Measurements from ENCODE around the gene SMIM8. TPM values are rescaled to one million over a fixed set of nuclear protein-coding genes. Genes with fewer than 3 reads are reported as not detected.

The SMIM8 gene
- total RNA-seq, 2 experiments from 2014 or later, result 8.1 to 8.6 TPM

DNA sequence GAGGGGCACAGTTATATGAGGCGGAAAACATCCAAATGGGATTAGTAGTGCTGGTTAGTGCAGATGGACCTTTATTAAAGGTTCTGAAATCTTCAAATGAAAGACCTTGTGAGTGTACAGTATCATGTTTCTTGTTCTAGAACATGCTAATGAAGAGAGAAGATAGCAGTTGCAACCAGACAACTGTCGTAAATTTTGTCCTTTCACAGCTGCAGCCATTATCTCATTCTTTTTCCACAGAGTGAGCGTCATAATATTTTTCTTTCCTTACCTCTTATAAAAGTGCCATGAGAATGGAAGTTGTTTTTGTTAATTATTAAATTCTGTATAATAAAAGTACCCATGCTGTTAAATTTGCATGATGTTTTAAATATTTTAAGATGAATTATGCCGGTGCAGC lies 17.8 kb downstream of the SMIM8 start:
- ChIA-PET POLR2A (no interaction called here), CTCF (no interaction called here)
- no peaks in the 10 kb centered on the region for H3K27me3 Mint-ChIP-seq (ENCODE audit: low read depth)
- no peak overlapping the region for H3K4me3 Mint-ChIP-seq
- ATAC-seq (no peak), DNase-seq (no peak)
- H3K27ac Mint-ChIP-seq, result no peak overlapping the region
- H3K36me3 Mint-ChIP-seq (ENCODE audit: low read depth), result peaks cover 3% of the 10 kb centered on the region
- H3K9me3 Mint-ChIP-seq (ENCODE audit: insufficient read depth), result no peaks in the 10 kb centered on the region
- H3K4me1 Mint-ChIP-seq (ENCODE audit: low read depth), result no peaks in the 10 kb centered on the region

DNA sequence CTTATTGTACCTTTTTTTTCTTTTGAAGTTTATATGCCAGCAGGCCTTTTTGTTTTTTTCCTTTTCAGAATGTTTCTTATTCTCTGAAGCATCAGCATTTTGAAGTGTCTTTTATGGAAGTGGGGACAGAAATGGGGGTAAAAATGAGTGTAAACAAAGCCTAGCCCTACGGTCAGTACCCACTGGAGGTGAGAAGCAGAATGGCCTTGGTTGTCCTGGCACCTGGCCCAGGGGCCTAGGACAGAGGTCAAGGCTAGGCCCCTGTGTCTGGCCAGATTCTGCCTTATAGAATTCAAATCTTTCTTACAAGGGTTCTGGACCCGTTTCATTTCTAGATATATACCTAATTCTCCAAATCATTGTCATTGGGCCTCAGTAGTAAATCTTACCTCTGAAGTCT lies 18.8 kb downstream of the SMIM8 start:
- H3K27me3 Mint-ChIP-seq (ENCODE audit: low read depth), result no peaks in the 10 kb centered on the region
- no peak for DNase-seq
- no peak overlapping the region for H3K4me3 Mint-ChIP-seq
- H3K4me1 Mint-ChIP-seq (ENCODE audit: low read depth), result no peaks in the 10 kb centered on the region
- H3K36me3 Mint-ChIP-seq (ENCODE audit: low read depth), result peaks cover 3% of the 10 kb centered on the region
- no peak overlapping the region for H3K27ac Mint-ChIP-seq
- ATAC-seq, result no peak
- ChIA-PET CTCF (no interaction called here), POLR2A (no interaction called here)
- H3K9me3 Mint-ChIP-seq (ENCODE audit: insufficient read depth), result no peaks in the 10 kb centered on the region

DNA sequence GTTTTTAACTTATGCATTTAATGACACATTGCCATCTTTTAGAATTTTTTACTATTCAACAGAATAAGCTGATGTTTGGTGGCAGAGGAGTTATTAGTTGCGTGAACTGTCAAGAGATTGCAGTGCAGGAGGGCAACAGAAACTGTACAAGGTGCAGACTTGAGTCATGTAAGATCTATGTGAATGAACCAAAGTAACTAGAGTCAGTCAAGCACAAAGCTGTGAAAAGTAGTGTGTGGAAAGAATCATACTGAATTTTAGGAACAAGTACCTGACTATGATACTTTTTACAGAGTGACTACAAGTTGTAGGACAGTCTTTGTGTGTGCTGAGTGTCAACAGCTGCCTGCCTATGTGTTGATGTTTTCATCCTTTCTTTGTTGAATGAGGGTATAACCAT lies 19.5 kb downstream of the SMIM8 start:
- POLR2A ChIA-PET, result no interaction called here
- ATAC-seq (no peak), DNase-seq (no peak)
- Mint-ChIP-seq H3K27me3 (ENCODE audit: low read depth) (no peaks in the 10 kb centered on the region), H3K9me3 (ENCODE audit: insufficient read depth) (no peaks in the 10 kb centered on the region), H3K4me1 (ENCODE audit: low read depth) (no peaks in the 10 kb centered on the region), H3K4me3 (no peak overlapping the region), H3K27ac (no peak overlapping the region), H3K36me3 (ENCODE audit: low read depth) (peaks cover 3% of the 10 kb centered on the region)
- CTCF ChIA-PET, result no interaction called here

DNA sequence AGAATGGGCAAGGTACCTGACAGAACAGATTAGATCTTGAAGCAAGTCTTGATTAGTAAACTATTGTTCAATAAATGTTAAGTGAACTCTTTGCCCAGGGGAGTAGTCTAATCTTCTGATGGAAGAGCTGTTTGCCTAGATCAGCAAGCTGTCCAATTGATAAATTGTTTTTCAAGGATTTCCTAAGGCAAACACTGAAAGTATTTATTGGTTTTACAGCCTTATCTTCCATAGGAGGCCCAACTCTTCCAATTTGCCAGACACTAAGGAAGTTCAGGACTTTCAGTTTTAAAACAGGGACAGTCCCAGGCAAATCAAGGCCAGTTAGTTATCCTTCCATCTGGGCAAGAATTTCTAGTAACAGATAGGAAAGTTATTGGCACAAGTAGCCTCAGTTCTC lies 20.4 kb downstream of the SMIM8 start:
- H3K36me3 Mint-ChIP-seq (ENCODE audit: low read depth), result peaks cover 3% of the 10 kb centered on the region
- H3K27ac Mint-ChIP-seq, result no peak overlapping the region
- no peak overlapping the region for H3K4me3 Mint-ChIP-seq
- no peak for ATAC-seq
- CTCF ChIA-PET, result interaction anchor here (1.0 kb wide), 1 partner anchor 264 kb away, joined by 3 read pairs; no protein-coding TSS in a partner anchor
- no peak for DNase-seq
- H3K4me1 Mint-ChIP-seq (ENCODE audit: low read depth), result no peaks in the 10 kb centered on the region
- no peaks in the 10 kb centered on the region for H3K9me3 Mint-ChIP-seq (ENCODE audit: insufficient read depth)
- no peaks in the 10 kb centered on the region for H3K27me3 Mint-ChIP-seq (ENCODE audit: low read depth)
- POLR2A ChIA-PET, result no interaction called here

DNA sequence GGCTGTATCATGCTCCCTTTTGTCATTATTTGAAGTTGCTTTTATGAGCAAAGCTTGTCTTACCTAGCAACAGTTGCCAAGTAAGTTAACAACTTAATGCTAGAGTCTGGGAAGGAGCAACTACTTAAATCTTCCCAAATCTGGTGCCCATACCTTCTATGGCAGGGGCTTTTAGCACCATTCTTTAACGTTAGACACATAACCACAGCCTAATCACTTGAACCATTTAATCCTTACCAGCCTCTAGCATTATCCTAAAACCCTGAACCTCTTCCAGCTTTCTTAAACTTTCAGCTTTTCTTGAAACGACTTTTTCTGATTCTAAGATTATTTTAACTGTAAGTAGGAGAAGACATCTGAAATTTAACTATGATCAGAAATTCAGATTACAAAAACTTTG lies 22.3 kb downstream of the SMIM8 start, which contains the start of gene C6orf163:
C6orf163 (plus strand) TSS at position 83 of the 400 bp plus-strand sequence; CDS start at position 370, 287 bp downstream.
- H3K9me3 Mint-ChIP-seq (ENCODE audit: insufficient read depth), result no peaks in the 10 kb centered on the region
- ChIA-PET CTCF (no interaction called here), POLR2A (no interaction called here)
- H3K4me3 Mint-ChIP-seq, result no peak within 1 kb of the TSS
- H3K36me3 Mint-ChIP-seq (ENCODE audit: low read depth), result peaks cover 3% of the 10 kb centered on the region
- no peak for DNase-seq
- no peaks in the 10 kb centered on the region for H3K27me3 Mint-ChIP-seq (ENCODE audit: low read depth)
- no peaks in the 10 kb centered on the region for H3K4me1 Mint-ChIP-seq (ENCODE audit: low read depth)
- no peak for ATAC-seq
- H3K27ac Mint-ChIP-seq, result no peak within 1 kb of the TSS

DNA sequence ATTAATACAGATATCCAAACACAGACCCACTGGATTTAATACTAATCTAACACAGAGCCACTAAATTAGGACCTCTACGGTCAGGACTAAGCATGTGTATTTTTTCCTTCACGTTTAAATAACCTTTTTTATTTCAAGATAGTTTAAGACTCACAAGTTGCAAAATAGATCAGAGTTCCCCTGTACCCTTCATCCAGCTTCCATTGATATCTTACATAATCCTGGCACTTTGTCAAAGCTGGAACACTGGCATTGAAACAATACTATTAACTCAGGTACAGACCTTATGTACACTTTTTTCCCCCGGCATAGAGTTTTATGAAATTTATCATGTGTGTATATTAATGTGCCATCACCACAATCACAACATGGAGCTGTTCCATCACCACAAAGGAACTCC lies 24.3 kb downstream of the SMIM8 start:
- no peaks in the 10 kb centered on the region for H3K4me1 Mint-ChIP-seq (ENCODE audit: low read depth)
- ATAC-seq (no peak), DNase-seq (no peak)
- no peaks in the 10 kb centered on the region for H3K27me3 Mint-ChIP-seq (ENCODE audit: low read depth)
- CTCF ChIA-PET, result no interaction called here
- H3K27ac Mint-ChIP-seq, result no peak overlapping the region
- H3K4me3 Mint-ChIP-seq, result no peak overlapping the region
- H3K9me3 Mint-ChIP-seq (ENCODE audit: insufficient read depth), result no peaks in the 10 kb centered on the region
- peaks cover 2% of the 10 kb centered on the region for H3K36me3 Mint-ChIP-seq (ENCODE audit: low read depth)
- POLR2A ChIA-PET, result no interaction called here

DNA sequence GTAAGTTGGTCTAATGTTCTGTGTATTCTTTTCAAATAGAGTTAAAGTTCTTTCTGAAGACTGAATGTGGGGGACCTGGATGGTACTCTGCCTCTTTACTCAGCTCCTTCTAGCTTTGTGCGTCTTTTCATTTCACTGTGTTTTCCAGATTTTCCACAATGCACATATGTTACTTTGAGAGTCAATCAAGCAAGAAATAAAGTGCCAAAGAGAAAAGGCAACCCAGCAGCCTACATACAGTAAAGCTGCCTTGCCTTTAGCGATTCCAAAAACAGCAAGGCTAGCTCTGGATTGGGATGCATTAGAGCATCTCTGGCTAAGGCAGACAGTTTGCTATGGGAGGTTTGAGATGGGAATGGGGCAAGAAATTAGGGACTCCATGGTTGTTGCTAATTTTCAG lies 27.5 kb downstream of the SMIM8 start:
- H3K36me3 Mint-ChIP-seq (ENCODE audit: low read depth), result no peaks in the 10 kb centered on the region
- ChIA-PET CTCF (no interaction called here), POLR2A (no interaction called here)
- H3K27ac Mint-ChIP-seq, result no peak overlapping the region
- H3K4me1 Mint-ChIP-seq (ENCODE audit: low read depth), result no peaks in the 10 kb centered on the region
- DNase-seq (no peak), ATAC-seq (no peak)
- no peaks in the 10 kb centered on the region for H3K9me3 Mint-ChIP-seq (ENCODE audit: insufficient read depth)
- H3K4me3 Mint-ChIP-seq, result no peak overlapping the region
- no peaks in the 10 kb centered on the region for H3K27me3 Mint-ChIP-seq (ENCODE audit: low read depth)

DNA sequence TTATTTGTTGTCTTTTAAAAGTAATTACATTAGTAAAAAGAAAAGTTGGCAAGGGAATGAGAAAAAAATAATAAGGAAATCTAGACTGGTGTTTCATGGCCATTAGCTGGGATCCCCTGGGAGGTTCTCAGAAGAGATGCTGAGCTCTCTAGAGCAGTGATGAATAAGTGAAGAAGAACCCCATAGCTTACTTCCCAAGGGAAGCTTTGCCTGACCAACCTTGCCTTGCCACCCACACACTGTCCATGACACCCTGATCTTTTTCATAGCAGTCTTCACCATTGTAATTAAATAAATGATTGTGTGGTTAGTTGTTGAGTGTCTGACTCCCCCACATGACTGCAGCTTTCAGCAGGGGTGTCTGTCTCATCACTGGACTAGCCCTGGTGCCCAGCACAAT lies 28.1 kb downstream of the SMIM8 start:
- no peak overlapping the region for H3K27ac Mint-ChIP-seq
- H3K27me3 Mint-ChIP-seq (ENCODE audit: low read depth), result no peaks in the 10 kb centered on the region
- H3K9me3 Mint-ChIP-seq (ENCODE audit: insufficient read depth), result no peaks in the 10 kb centered on the region
- DNase-seq (no peak), ATAC-seq (no peak)
- no peak overlapping the region for H3K4me3 Mint-ChIP-seq
- no peaks in the 10 kb centered on the region for H3K4me1 Mint-ChIP-seq (ENCODE audit: low read depth)
- H3K36me3 Mint-ChIP-seq (ENCODE audit: low read depth), result no peaks in the 10 kb centered on the region
- POLR2A ChIA-PET, result no interaction called here
- CTCF ChIA-PET, result no interaction called here

DNA sequence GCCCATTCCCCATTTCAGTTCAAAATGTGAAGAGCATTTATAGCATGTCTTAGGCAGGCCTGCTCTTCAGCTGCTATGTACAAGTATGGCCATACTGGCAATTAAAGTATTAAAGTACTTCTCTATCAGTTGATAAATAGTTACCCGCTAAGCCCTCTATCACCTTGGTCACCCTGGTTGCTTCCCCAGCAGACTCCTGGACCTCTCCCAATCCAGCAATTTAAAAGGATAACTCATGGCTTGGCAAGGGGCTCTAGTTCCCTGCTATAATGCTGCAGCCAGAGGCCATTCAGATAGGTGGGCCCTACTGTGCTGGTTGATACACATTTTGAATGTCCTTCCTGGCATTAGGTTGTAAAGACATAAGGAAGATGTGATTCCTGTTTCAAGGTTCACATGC lies 29.2 kb downstream of the SMIM8 start:
- Mint-ChIP-seq H3K27ac (no peak overlapping the region), H3K36me3 (ENCODE audit: low read depth) (no peaks in the 10 kb centered on the region), H3K4me3 (no peak overlapping the region), H3K9me3 (ENCODE audit: insufficient read depth) (no peaks in the 10 kb centered on the region), H3K4me1 (ENCODE audit: low read depth) (no peaks in the 10 kb centered on the region), H3K27me3 (ENCODE audit: low read depth) (no peaks in the 10 kb centered on the region)
- no peak for DNase-seq
- POLR2A ChIA-PET, result no interaction called here
- CTCF ChIA-PET, result no interaction called here
- no peak for ATAC-seq

DNA sequence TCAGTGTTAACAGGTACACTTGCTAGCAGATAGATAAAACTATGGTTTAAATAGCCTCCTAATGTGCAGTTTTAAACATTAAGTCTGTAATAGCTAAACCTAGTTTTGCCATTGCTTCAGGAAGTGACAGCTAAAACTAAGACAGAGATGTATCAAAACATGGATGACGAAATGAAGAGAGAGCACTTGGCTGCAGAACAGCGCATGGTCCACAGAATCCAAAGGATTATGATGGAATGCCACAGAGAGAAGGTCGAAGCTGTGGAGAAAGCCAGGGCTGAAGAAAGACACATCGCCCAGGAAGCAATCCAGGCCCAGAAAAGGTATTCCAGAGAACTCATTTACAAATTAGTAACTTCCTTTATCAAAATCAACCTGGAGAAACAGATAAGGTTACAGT lies 33.8 kb downstream of the SMIM8 start:
- CTCF ChIA-PET, result no interaction called here
- H3K27ac Mint-ChIP-seq, result no peak overlapping the region
- no peak overlapping the region for H3K4me3 Mint-ChIP-seq
- no peaks in the 10 kb centered on the region for H3K27me3 Mint-ChIP-seq (ENCODE audit: low read depth)
- no peaks in the 10 kb centered on the region for H3K36me3 Mint-ChIP-seq (ENCODE audit: low read depth)
- DNase-seq (no peak), ATAC-seq (no peak)
- POLR2A ChIA-PET, result no interaction called here
- H3K9me3 Mint-ChIP-seq (ENCODE audit: insufficient read depth), result no peaks in the 10 kb centered on the region
- H3K4me1 Mint-ChIP-seq (ENCODE audit: low read depth), result no peaks in the 10 kb centered on the region

DNA sequence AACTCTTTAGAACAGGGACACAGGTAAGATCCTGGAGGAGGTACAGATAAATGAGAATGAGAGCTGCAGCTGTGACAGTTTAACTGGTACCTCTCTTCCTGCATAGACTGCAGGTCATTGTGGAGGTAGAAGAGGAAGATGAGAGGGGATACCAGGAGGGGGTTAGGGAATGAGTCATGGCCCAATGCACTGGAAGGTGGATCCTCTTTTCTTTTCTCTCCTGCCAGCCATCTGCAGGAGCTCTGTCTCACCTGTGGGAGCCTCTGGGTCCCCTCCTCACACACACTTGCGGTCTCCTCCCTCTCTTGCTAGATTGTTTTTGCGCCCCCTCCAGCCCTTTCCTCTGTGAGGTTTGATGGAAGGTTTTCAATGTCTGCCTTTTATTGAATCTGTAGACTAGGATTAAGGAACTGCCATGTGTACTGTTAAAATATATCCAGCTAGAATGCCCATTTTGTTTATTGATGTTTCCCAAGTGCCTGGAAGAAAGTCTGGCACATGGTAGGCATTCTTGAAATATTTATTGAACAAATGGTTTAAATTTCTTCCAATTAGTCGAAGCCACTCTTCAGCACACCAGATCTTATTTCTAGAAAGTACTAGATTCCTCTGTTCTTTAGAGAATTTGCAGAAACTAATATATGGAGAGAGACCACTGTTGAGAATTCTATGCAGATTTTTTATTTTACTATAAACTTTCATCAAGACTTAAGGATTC lies 35.2 kb downstream of the SMIM8 start:
- Mint-ChIP-seq H3K4me3 (no peak overlapping the region), H3K27me3 (ENCODE audit: low read depth) (no peaks in the 10 kb centered on the region), H3K27ac (no peak overlapping the region), H3K4me1 (ENCODE audit: low read depth) (no peaks in the 10 kb centered on the region), H3K9me3 (ENCODE audit: insufficient read depth) (no peaks in the 10 kb centered on the region), H3K36me3 (ENCODE audit: low read depth) (peaks cover 2% of the 10 kb centered on the region)
- POLR2A ChIA-PET, result no interaction called here
- CTCF ChIA-PET, result no interaction called here
- DNase-seq (no peak), ATAC-seq (no peak)

DNA sequence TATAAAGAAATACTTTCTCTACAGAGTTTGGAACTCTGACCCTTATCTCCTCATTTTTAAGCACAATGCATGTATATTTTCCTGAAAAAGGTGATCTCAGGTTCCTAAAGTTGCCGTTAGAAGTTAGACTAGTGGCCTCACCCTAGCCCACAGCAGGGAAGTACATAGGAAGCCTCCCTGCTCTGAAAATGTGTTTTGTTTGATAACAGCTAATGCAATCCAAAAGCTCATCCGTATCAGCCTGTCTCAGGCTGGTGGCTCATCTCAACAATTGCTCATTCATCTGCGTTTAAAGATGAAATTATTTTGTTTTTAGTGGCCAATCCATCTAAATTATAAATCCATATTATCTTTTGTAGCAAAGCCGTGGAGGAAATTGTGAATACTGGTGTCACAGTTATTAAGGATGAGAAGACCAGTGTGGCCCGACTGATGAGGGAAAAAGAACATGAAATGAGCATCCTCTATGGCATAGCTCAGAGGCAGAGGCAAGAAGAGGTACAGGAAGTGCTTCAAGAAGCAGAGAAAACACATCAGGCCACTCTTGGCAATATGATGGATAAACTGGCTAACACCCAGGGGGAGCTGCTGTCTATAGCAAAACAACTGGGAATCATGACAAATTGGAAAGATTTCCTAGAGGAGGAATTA lies 42.3 kb downstream of the SMIM8 start:
- POLR2A ChIA-PET, result interaction anchor here (0.7 kb wide), 1 partner anchor 540 kb away, joined by 4 read pairs; no protein-coding TSS in a partner anchor
- CTCF ChIA-PET, result interaction anchor here (1.0 kb wide), 1 partner anchor 225 kb away, joined by 3 read pairs; no protein-coding TSS in a partner anchor
- no peak overlapping the region for H3K4me3 Mint-ChIP-seq
- DNase-seq, result no peak
- H3K27ac Mint-ChIP-seq, result no peak overlapping the region
- no peak for ATAC-seq
- peaks cover 2% of the 10 kb centered on the region for H3K36me3 Mint-ChIP-seq (ENCODE audit: low read depth)
- no peaks in the 10 kb centered on the region for H3K9me3 Mint-ChIP-seq (ENCODE audit: insufficient read depth)
- no peaks in the 10 kb centered on the region for H3K4me1 Mint-ChIP-seq (ENCODE audit: low read depth)
- H3K27me3 Mint-ChIP-seq (ENCODE audit: low read depth), result no peaks in the 10 kb centered on the region

Data from activated CD8-positive, alpha-beta T cell treated with anti-CD3 and anti-CD28 coated beads, Interleukin-2, amount 10 ng/mL, durations not matched to agents 7 days and 5 days (primary cell).